A549 (cell line): ENCODE results near the gene CNKSR3. TPM values are rescaled to one million over a fixed set of nuclear protein-coding genes. Genes with fewer than 3 reads are reported as not detected.

Experiments
- ATAC-seq, 2 experiments: fragments of 200-7000 bp in 1 of 2; fragments of >200 bp in 1 of 2; cut with Nextera tagmentation in 1 of 2; cut with Tn5 transposase in 1 of 2; 3 replicates each; pipeline versions ENCODE4 v1.8.0 to v1.9.1; 2018 to 2020; ENCODE audit warnings: mild to moderate bottlenecking in 1 of 2, moderate library complexity in 1 of 2
- CTCF ChIA-PET: fragments of 300-600 bp; sonication (Branson Sonifier 250); formaldehyde crosslinking; extraction: SDS; loops from one replicate; lab custom pipeline; 2021; ENCODE audit warnings: antibody characterized with exemption, inconsistent platforms; lab: Yijun Ruan, JAX
- POLR2A ChIA-PET: fragments of 350-600 bp; formaldehyde crosslinking; extraction: SDS; loops from one replicate; lab custom pipeline; 2021; ENCODE audit warnings: antibody characterized with exemption, inconsistent platforms; lab: Yijun Ruan, JAX
- DNase-seq, 2 experiments: peaks; one replicate each; pipeline versions ENCODE4 v3.0.0 to v3.0.0-alpha.2; 2011 to 2016; ENCODE audit warnings: low read depth in 1 of 2, low spot score in 1 of 2
- FAIRE-seq: peaks from 2 replicates; lab custom pipeline; 2011; peaks lifted over from hg19 to GRCh38; lab: Jason Lieb, UNC
- H3K27ac ChIP-seq, 2 experiments: fragments of >200 bp; sonication (Bioruptor Twin); formaldehyde crosslinking; 3 replicates each; pipeline ENCODE4 v1.5.1; 2016 to 2017
- H3K4me1 ChIP-seq: fragments of >200 bp; sonication (Bioruptor Twin); formaldehyde crosslinking; 3 replicates; pipeline ENCODE4 v1.6.1; 2016
- H3K4me2 ChIP-seq: fragments of >200 bp; sonication (Bioruptor Twin); formaldehyde crosslinking; 3 replicates; pipeline ENCODE4 v1.6.1; 2016
- H3K4me3 ChIP-seq: fragments of >200 bp; sonication (Bioruptor Twin); formaldehyde crosslinking; 3 replicates; pipeline ENCODE4 v1.5.1; 2016
- H3K9me3 ChIP-seq: fragments of >200 bp; sonication (Bioruptor Twin); formaldehyde crosslinking; 3 replicates; pipeline ENCODE4 v1.6.1; 2016
- BCL3 ChIP-seq: fragments of >200 bp; sonication (Bioruptor Twin); formaldehyde crosslinking; IDR thresholded peaks from 3 replicates; pipeline ENCODE4 v1.6.1; 2016
- BHLHE40 ChIP-seq: IDR thresholded peaks from 2 replicates; pipeline ENCODE4 v1.6.1; 2012; ENCODE audit warnings: low read depth, low read length, inconsistent platforms
- CBX2 ChIP-seq: fragments of 200-600 bp; sonication (generic); IDR thresholded peaks from 2 replicates; pipeline ENCODE4 v1.6.1; 2016; ENCODE audit warnings: low read depth, mild to moderate bottlenecking, borderline replicate concordance
- EHMT2 ChIP-seq: fragments of 200-600 bp; sonication (generic); IDR thresholded peaks from 2 replicates; pipeline ENCODE4 v1.6.1; 2016; ENCODE audit warnings: antibody characterized with exemption, low read depth, mild to moderate bottlenecking, moderate library complexity
- EP300 ChIP-seq, 2 experiments: fragments of >200 bp; sonication (Bioruptor Twin); formaldehyde crosslinking; IDR thresholded peaks; 2 replicates in 1 of 2; 3 replicates in 1 of 2; pipeline ENCODE4 v1.6.1; 2016 to 2017
- ESRRA ChIP-seq: fragments of 150-350 bp; IDR thresholded peaks from 2 replicates; pipeline ENCODE4 v1.6.1; 2014; ENCODE audit warnings: mild to moderate bottlenecking, low read length, borderline replicate concordance
- FOSB ChIP-seq: fragments of 250-450 bp; sonication (Bioruptor Pico); IDR thresholded peaks from 2 replicates; pipeline ENCODE4 v1.5.0; 2020; ENCODE audit warnings: mild to moderate bottlenecking, moderate library complexity
- HDAC2 ChIP-seq: fragments of 200-600 bp; sonication (generic); IDR thresholded peaks from 2 replicates; pipeline ENCODE4 v1.6.1; 2016
- HEYL ChIP-seq: fragments of 250-450 bp; sonication (Bioruptor Pico); IDR thresholded peaks from 2 replicates; pipeline ENCODE4 v1.8.0; 2021; ENCODE audit warnings: mild to moderate bottlenecking, moderate library complexity
- JUN ChIP-seq, 2 experiments: fragments of >200 bp; sonication (Bioruptor Twin); formaldehyde crosslinking; IDR thresholded peaks; 2 replicates in 1 of 2; 3 replicates in 1 of 2; pipeline ENCODE4 v1.6.1; 2016 to 2017
- KDM5A ChIP-seq: fragments of 200-600 bp; sonication (generic); IDR thresholded peaks from 2 replicates; pipeline ENCODE4 v1.6.1; 2016; ENCODE audit warnings: antibody characterized with exemption, mild to moderate bottlenecking
- MAZ ChIP-seq: fragments of 150-350 bp; IDR thresholded peaks from 2 replicates; pipeline ENCODE4 v1.6.1; 2014; ENCODE audit warnings: antibody characterized with exemption, low read depth, low read length, borderline replicate concordance
- NFE2L2 ChIP-seq: fragments of 150-350 bp; conservative IDR thresholded peaks from 2 replicates; pipeline ENCODE4 v1.6.1; 2014; ENCODE audit warnings: low read length
- PHF8 ChIP-seq: fragments of 200-600 bp; sonication (generic); IDR thresholded peaks from 2 replicates; pipeline ENCODE4 v1.6.1; 2016; ENCODE audit warnings: low read depth, mild to moderate bottlenecking, antibody characterized with exemption, moderate library complexity, borderline replicate concordance
- POLR2A ChIP-seq: IDR thresholded peaks from 2 replicates; pipeline ENCODE4 v1.6.1; 2012; ENCODE audit warnings: mild to moderate bottlenecking, low read length
- POLR2AphosphoS2 ChIP-seq: conservative IDR thresholded peaks from 2 replicates; pipeline ENCODE4 v1.6.1; 2012; ENCODE audit warnings: low read length, improper control_type of control experiment, inconsistent platforms
- RAD21 ChIP-seq, 2 experiments: fragments of >200 bp in 1 of 2; sonication (Bioruptor Twin) in 1 of 2; formaldehyde crosslinking in 1 of 2; IDR thresholded peaks in 1 of 2; conservative IDR thresholded peaks in 1 of 2; 2 replicates in 1 of 2; 3 replicates in 1 of 2; pipeline ENCODE4 v1.6.1; 2012 to 2018; ENCODE audit warnings: inconsistent platforms in 1 of 2
- RFX5 ChIP-seq: fragments of 450-650 bp; IDR thresholded peaks from 2 replicates; pipeline ENCODE4 v1.7.1; 2014; ENCODE audit warnings: antibody characterized with exemption, mild to moderate bottlenecking, moderate library complexity
- RNF2 ChIP-seq: fragments of 200-600 bp; sonication (generic); IDR thresholded peaks from 2 replicates; pipeline ENCODE4 v1.6.1; 2016; ENCODE audit warnings: low read depth, mild to moderate bottlenecking, antibody characterized with exemption, moderate library complexity, borderline replicate concordance
- ZC3H11A ChIP-seq: fragments of 450-650 bp; IDR thresholded peaks from 2 replicates; pipeline ENCODE4 v1.6.1; 2014; ENCODE audit warnings: antibody characterized with exemption, mild to moderate bottlenecking
- ZSCAN20 ChIP-seq: fragments of 250-450 bp; sonication (Bioruptor Pico); IDR thresholded peaks from 2 replicates; pipeline ENCODE4 v1.8.0; 2022; ENCODE audit warnings: mild to moderate bottlenecking, moderate library complexity
- WGBS: methylation state at CpG from one replicate; pipeline ENCODE4 v1.1.6; 2017; ENCODE audit errors: missing lambda C conversion rate; 5-methylcytosine and 5-hydroxymethylcytosine counted together
- polyA plus RNA-seq, 4 experiments: library from polyadenylated mRNA; depleted of rRNA in 3 of 4; stranded (reverse); fragments of >200 nt; fragmentation: RNase III in 1 of 4; extraction: RNeasy Plus Mini Kit Qiagen cat#74134 plus additional on column Dnase treatment in 1 of 4; gene quantifications; 2 replicates in 3 of 4; 3 replicates in 1 of 4; pipeline ENCODE4 v1.2.3, GENCODE V29; 2011 to 2017
- TF ChIP-seq, protein P1 (sequence below): fragments of >200 bp; sonication (Bioruptor Twin); formaldehyde crosslinking; IDR thresholded peaks from 2 replicates; pipeline ENCODE4 v1.6.1; 2016
- TF ChIP-seq, protein P2 (sequence below): fragments of 250-450 bp; sonication (Bioruptor Pico); IDR thresholded peaks from 2 replicates; pipeline ENCODE4 v1.5.0; 2020; ENCODE audit warnings: low read depth, mild to moderate bottlenecking, moderate library complexity
- TF ChIP-seq, protein P3 (sequence below): IDR thresholded peaks from 2 replicates; pipeline ENCODE4 v1.6.1; 2012
- TF ChIP-seq, protein P4 (sequence below): fragments of 450-650 bp; IDR thresholded peaks from 2 replicates; pipeline ENCODE4 v1.6.1; 2014; ENCODE audit warnings: antibody characterized with exemption

The CNKSR3 gene
- polyA plus RNA-seq, 2 of the 4 experiments (the other 2 are of a cell fraction) = 2.9 to 3.5 TPM

DNA sequence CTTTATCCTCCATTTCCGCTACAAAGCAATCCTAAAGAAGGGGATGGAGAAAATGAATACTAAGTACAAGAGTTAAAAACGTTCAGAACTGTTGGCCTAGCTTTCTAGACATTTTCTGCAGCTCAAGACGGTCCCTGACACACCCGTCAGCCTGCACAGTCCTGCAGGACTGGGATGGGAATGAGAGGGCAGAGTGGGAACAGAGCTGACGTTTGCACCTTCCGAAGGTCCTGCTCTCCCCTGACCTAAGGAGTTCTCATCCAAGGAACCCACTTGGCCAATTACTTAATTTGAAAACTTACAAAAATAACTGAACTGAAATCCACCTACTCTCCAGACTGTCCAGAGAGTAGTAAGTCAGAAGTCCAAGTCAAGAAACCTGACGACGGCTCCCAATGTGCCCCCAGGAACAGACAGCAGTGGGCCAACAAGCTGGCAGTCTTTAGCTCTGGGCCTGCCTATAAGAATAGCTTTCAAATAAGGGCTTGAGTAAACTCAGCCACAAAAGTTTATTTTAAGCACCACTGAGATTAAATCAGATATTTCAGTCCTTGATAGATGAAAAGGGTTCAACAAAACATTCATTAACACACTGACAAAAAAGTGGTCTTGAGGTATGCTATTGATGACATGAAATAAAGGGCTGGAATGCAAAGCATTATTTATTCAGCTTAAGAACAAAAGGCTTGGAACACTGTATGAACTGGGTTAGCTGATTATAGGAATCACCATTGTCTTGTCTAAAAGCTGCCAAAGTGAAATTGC is 76.8 kb downstream of the CNKSR3 start:
- H3K4me3 ChIP-seq = no peak overlapping the region
- ChIA-PET CTCF (no interaction called here), POLR2A (no interaction called here)
- H3K4me1 ChIP-seq = peaks cover 21% of the 10 kb centered on the region
- no peak for TF ChIP-seq ZC3H11A
- TF ChIP-seq, protein P1, sequence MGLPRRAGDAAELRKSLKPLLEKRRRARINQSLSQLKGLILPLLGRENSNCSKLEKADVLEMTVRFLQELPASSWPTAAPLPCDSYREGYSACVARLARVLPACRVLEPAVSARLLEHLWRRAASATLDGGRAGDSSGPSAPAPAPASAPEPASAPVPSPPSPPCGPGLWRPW = no peak
- no peak for TF ChIP-seq HDAC2
- TF ChIP-seq BCL3 = no peak
- TF ChIP-seq, protein P2, sequence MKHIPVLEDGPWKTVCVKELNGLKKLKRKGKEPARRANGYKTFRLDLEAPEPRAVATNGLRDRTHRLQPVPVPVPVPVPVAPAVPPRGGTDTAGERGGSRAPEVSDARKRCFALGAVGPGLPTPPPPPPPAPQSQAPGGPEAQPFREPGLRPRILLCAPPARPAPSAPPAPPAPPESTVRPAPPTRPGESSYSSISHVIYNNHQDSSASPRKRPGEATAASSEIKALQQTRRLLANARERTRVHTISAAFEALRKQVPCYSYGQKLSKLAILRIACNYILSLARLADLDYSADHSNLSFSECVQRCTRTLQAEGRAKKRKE = no peak
- no peak for TF ChIP-seq ZSCAN20 (CRISPR knock-in tag)
- no peak for TF ChIP-seq RAD21 (conservative IDR thresholded peaks at IDR 0.05 in 1 of 2, IDR thresholded peaks at IDR 0.05 in 1 of 2)
- TF ChIP-seq, protein P3, sequence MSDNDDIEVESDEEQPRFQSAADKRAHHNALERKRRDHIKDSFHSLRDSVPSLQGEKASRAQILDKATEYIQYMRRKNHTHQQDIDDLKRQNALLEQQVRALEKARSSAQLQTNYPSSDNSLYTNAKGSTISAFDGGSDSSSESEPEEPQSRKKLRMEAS = no peak
- no peak for TF ChIP-seq FOSB
- no peak for TF ChIP-seq JUN (IDR thresholded peaks at IDR 0.05)
- TF ChIP-seq RFX5 = no peak
- TF ChIP-seq EP300 (IDR thresholded peaks at IDR 0.05) = no peak
- no peak for TF ChIP-seq ESRRA
- TF ChIP-seq PHF8 = no peak
- TF ChIP-seq POLR2A = no peak
- no peak for TF ChIP-seq NFE2L2
- no peak for TF ChIP-seq MAZ
- DNase-seq (no peak), FAIRE-seq (no peak), ATAC-seq (no peak)
- no peak overlapping the region for H3K4me2 ChIP-seq
- H3K9me3 ChIP-seq = 0 out of 3 replicates have a peak, but pooled peaks cover 4% of the 10 kb centered on the region
- WGBS = 83% methylated on average over 8 of the region's 8 CpGs
- no peak overlapping the region for H3K27ac ChIP-seq

DNA sequence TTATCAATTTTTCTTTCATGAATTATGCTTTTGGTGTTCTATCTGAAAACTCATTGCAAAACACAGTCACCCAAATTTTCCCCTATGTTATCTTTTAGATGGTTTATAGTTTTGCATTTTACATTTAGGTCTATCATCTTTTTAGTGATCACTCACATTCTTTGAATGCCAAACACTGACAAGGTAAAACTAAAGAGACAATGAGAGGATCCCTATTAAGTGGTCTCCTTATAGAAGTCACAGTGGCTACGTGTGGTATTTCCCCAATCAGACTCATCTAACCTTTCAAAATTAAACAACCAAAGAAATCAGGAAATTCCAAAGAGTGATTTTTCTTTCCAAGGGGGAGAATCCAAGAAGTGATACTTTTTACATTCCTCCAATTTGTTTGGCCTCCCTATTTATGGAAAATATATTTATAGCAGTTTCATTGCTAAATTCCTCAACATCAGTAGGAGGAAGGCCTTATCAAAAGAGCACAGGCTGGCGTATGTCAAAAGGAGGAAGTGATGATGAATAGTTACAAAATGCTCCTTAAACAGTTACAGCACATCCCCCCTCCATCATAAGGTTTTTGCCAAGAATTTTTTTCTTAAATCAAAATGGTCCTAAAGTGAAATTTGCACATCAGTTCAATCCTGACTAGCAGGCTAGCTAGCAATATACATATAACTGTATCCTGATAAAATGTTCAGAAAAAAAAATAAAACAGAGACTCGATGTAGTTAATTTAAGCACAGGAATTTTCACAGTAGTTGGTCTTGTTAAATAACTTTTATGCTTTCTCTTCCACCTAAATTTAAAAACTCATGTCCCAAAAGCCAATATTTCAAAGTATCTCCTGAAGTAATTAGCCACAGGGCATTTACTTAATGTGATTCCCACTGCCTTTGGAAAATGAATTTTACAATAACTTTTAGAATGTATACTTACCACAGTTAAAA is 77.7 kb downstream of the CNKSR3 start:
- ATAC-seq (no peak), FAIRE-seq (no peak), DNase-seq (no peak)
- Histone ChIP-seq H3K4me1 (peaks cover 25% of the 10 kb centered on the region), H3K9me3 (0 out of 3 replicates have a peak, but pooled peaks cover 4% of the 10 kb centered on the region), H3K4me3 (no peak overlapping the region), H3K27ac (no peak overlapping the region), H3K4me2 (no peak overlapping the region)
- CTCF ChIA-PET = no interaction called here
- POLR2A ChIA-PET = no interaction called here
- TF ChIP-seq EP300 (IDR thresholded peaks at IDR 0.05) (no peak), RAD21 (conservative IDR thresholded peaks at IDR 0.05 in 1 of 2, IDR thresholded peaks at IDR 0.05 in 1 of 2) (no peak), POLR2AphosphoS2 (no peak), ZSCAN20 (CRISPR knock-in tag) (no peak), BHLHE40 (no peak), FOSB (no peak), HEYL (CRISPR knock-in tag) (no peak), EHMT2 (no peak), MAZ (no peak), RFX5 (no peak), RNF2 (no peak), KDM5A (no peak), CBX2 (no peak)
- TF ChIP-seq, protein P4, sequence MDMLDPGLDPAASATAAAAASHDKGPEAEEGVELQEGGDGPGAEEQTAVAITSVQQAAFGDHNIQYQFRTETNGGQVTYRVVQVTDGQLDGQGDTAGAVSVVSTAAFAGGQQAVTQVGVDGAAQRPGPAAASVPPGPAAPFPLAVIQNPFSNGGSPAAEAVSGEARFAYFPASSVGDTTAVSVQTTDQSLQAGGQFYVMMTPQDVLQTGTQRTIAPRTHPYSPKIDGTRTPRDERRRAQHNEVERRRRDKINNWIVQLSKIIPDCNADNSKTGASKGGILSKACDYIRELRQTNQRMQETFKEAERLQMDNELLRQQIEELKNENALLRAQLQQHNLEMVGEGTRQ = no peak
- TF ChIP-seq, protein P1 = no peak
- WGBS = 93% methylated on average over 3 of the region's 3 CpGs
